Activated CD4-positive, alpha-beta T cell treated with anti-CD3 and anti-CD28 coated beads for 36 hours (primary cell): ENCODE results near the gene INTS13. TPM values are rescaled to one million over a fixed set of nuclear protein-coding genes. Genes with fewer than 3 reads are reported as not detected.
A peak's percentile ranks its signal among the peaks of the same experiment; 100 is the strongest.

Experiments used
- ATAC-seq: fragments of 200-7000 bp; cut with Tn5 transposase; one replicate; pipeline ENCODE4 v1.10.0; 2021; ENCODE audit warnings: mild to moderate bottlenecking, moderate library complexity
- CTCF ChIA-PET: fragments of 350-600 bp; sonication (Branson Sonifier 250); formaldehyde crosslinking; loops from one replicate; lab custom pipeline; 2021; ENCODE audit warnings: antibody characterized with exemption; lab: Charles Lee
- POLR2A ChIA-PET: fragments of 350-600 bp; sonication (Branson Sonifier 250); formaldehyde crosslinking; loops from one replicate; lab custom pipeline; 2021; ENCODE audit warnings: antibody characterized with exemption, inconsistent platforms; lab: Charles Lee
- DNase-seq: peaks from one replicate; pipeline ENCODE4 v3.0.0-alpha.2; 2020
- H3K27ac Mint-ChIP-seq: one replicate; pipeline ENCODE4 v1.8.0; 2021; ENCODE audit warnings: mixed read lengths
- H3K27me3 Mint-ChIP-seq: one replicate; pipeline ENCODE4 v1.8.0; 2021; ENCODE audit warnings: mixed read lengths
- H3K36me3 Mint-ChIP-seq: one replicate; pipeline ENCODE4 v1.8.0; 2021; ENCODE audit warnings: low read depth, mixed read lengths
- H3K4me1 Mint-ChIP-seq: one replicate; pipeline ENCODE4 v1.8.0; 2021; ENCODE audit warnings: mixed read lengths
- H3K4me3 Mint-ChIP-seq: one replicate; pipeline ENCODE4 v1.8.0; 2021; ENCODE audit warnings: mild to moderate bottlenecking, moderate library complexity, mixed read lengths
- H3K9me3 Mint-ChIP-seq: one replicate; pipeline ENCODE4 v1.8.0; 2021; ENCODE audit warnings: low read depth, mixed read lengths
- intact Hi-C, 2 experiments: fragments of 100-400 bp; cut with DNase I in 1 of 2; cut with micrococcal nuclease in 1 of 2; formaldehyde crosslinking; loops; one replicate each; pipeline versions ENCODE4 v1.14.2 to v1.15.1; 2022 to 2024; cut with DNase I, micrococcal nuclease
- total RNA-seq, 2 experiments: library from RNA; stranded (reverse); gene quantifications; one replicate each; pipeline ENCODE4 v1.2.3, GENCODE V29; 2021

INTS13 gene
- total RNA-seq, 2 experiments from 2014 or later, result 66.3 to 71.5 TPM

DNA sequence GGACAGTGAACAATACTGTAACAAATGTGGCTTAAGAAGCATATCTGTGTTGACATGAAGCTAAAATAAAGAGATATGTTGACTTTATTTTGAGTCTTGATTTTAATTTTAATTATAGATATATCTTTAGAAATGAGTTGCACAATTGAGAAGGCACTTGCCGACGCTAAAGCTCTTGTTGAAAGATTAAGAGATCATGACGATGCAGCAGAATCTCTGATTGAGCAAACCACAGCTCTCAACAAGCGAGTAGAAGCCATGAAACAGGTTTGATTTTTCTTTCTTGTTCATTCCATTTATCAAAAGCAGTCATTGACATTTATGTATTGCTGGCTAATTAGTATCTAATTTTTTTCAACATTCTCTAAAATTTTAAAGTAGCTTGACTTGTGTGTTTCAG is 16.2 kb upstream of the INTS13 start:
- no peak overlapping the region for H3K4me3 Mint-ChIP-seq
- ATAC-seq (no peak), DNase-seq (no peak)
- H3K27ac Mint-ChIP-seq, result no peak overlapping the region
- no peaks in the 10 kb centered on the region for H3K9me3 Mint-ChIP-seq
- H3K27me3 Mint-ChIP-seq, result no peaks in the 10 kb centered on the region
- intact Hi-C loops, result no loop called here
- peaks cover 29% of the 10 kb centered on the region for H3K36me3 Mint-ChIP-seq
- CTCF ChIA-PET, result interaction anchor here (1.3 to 4.1 kb wide), 4 partner anchors 11 to 121 kb away, joined by 4 to 15 read pairs (median 8); partner anchors contain the start of genes ITPR2 and TM7SF3
- H3K4me1 Mint-ChIP-seq, result peaks cover 33% of the 10 kb centered on the region
- POLR2A ChIA-PET, result no interaction called here

DNA sequence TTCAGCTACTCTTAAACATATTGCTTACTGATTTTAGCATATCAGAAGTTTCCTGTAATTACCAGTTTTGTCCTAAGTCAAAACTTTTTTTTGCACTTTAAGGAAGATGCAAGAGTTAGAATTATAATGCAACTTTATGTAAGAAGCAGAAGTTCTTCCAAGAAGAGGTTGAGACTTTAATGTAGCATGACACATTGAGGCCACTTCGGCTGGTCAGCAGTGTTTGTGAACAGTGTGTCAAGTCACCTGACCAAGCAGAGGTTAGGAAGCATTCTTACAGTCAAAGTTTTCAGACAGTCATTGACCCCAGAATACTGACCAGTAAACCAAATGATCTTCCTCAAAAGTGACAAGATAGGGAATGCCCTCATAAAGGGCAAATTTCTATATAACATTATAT is 15.7 kb upstream of the INTS13 start:
- ATAC-seq (peak; percentile 30), DNase-seq (no peak)
- Mint-ChIP-seq H3K36me3 (peaks cover 34% of the 10 kb centered on the region), H3K4me3 (no peak overlapping the region), H3K4me1 (peaks cover 36% of the 10 kb centered on the region), H3K27me3 (no peaks in the 10 kb centered on the region), H3K27ac (no peak overlapping the region), H3K9me3 (peaks cover 1% of the 10 kb centered on the region)
- intact Hi-C loops, result no loop called here
- CTCF ChIA-PET, result interaction anchor here (1.3 to 4.1 kb wide), 2 partner anchors 10 to 62 kb away, joined by 5 to 15 read pairs; partner anchors contain the start of gene TM7SF3
- POLR2A ChIA-PET, result no interaction called here

DNA sequence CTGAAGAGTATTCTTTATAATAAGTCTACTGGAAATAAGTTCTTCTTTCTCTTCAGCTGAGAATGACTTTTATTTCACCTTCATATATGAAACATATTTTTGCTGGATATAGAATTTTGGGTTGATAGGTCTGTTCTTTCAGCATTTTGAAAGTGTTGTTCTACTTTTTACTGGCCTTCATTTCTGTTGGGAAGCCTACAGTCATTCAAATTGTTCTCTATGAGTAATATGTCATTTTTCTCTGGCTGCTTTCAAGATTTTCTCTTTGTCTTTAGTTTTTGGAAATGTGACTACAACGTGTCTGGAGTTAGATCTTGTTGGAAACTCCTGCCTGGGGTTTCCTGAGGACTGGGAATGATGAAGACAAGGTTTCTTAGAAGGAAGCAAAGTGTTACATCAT is 10.5 kb upstream of the INTS13 start:
- ATAC-seq, result no peak
- H3K36me3 Mint-ChIP-seq, result peaks cover 42% of the 10 kb centered on the region
- peaks cover 11% of the 10 kb centered on the region for H3K9me3 Mint-ChIP-seq
- ChIA-PET CTCF (no interaction called here), POLR2A (no interaction called here)
- H3K4me3 Mint-ChIP-seq, result no peak overlapping the region
- H3K27me3 Mint-ChIP-seq, result no peaks in the 10 kb centered on the region
- H3K27ac Mint-ChIP-seq, result no peak overlapping the region
- intact Hi-C loops, result no loop called here
- DNase-seq, result no peak
- H3K4me1 Mint-ChIP-seq, result peaks cover 54% of the 10 kb centered on the region

DNA sequence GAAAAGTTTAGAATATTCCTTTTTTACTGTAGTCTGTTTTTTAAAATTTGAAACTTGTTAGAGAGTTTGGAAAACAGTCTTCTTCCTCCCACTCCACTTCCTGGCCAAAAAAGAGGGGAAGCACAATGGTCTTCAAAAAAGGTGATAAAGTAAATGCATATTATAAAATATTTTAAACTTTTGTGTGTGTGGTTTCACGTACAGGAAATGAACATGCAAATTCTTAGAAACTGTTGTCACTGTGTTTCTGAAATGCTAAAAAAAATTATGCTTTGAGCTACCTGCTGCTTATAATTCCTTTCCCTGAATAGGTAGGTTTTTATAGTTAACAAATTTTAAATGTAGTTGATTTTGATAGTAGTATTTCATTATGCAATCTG is 3.4 kb upstream of the INTS13 start:
- Mint-ChIP-seq H3K27ac (peak overlapping the region; percentile 93), H3K4me1 (peaks cover 50% of the 10 kb centered on the region), H3K27me3 (no peaks in the 10 kb centered on the region), H3K9me3 (peaks cover 4% of the 10 kb centered on the region), H3K36me3 (peaks cover 15% of the 10 kb centered on the region), H3K4me3 (peak overlapping the region; percentile 98)
- intact Hi-C loops, result loop anchor here (1.0 kb wide), 1 partner anchor 31 kb away; no protein-coding TSS in a partner anchor
- DNase-seq, result no peak
- no peak for ATAC-seq
- ChIA-PET POLR2A (no interaction called here), CTCF (interaction anchor here (1.5 kb wide), 1 partner anchor 31 kb away, joined by 4 read pairs; no protein-coding TSS in a partner anchor)

DNA sequence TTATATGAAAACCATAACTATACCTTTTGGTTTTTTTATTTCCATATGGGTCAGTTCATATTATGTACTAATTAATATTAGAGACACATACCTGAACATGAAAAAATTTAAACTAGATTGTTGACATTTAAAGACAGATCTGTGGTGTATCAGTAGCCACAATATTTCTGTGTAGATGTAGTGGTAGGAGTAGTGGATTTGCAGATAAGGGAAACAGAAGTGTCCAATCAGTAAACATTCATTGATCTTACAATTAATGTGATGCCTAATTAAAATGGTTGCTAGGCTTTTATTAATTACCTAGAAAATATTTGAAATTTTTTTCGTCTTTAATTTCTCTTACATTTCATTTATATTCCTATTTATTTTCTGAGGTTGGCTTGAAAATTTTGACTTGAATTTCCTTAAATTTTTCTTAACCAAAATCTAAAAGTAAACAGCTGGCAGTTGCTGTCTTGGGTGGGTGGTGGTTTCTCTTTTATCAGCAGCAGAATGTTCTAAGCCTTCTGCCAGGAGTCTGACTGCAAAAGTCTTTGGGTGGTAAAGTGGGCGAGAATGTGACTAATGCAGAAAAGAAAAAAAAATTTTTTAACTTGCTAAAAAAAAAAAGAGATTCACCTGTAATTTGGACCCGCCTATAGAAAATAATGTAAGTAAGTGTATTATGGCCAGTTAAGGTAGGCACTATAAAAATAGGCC is 2.9 kb upstream of the INTS13 start:
- H3K9me3 Mint-ChIP-seq, result no peaks in the 10 kb centered on the region
- H3K4me3 Mint-ChIP-seq, result peak overlapping the region; percentile 98
- peaks cover 51% of the 10 kb centered on the region for H3K4me1 Mint-ChIP-seq
- H3K36me3 Mint-ChIP-seq, result peaks cover 10% of the 10 kb centered on the region
- DNase-seq (peak; percentile 38), ATAC-seq (no peak)
- POLR2A ChIA-PET, result no interaction called here
- peak overlapping the region; percentile 93 for H3K27ac Mint-ChIP-seq
- no peaks in the 10 kb centered on the region for H3K27me3 Mint-ChIP-seq
- CTCF ChIA-PET, result interaction anchor here (1.5 kb wide), 1 partner anchor 31 kb away, joined by 4 read pairs; no protein-coding TSS in a partner anchor
- intact Hi-C loops, result loop anchor here (1.0 kb wide), 1 partner anchor 32 kb away; no protein-coding TSS in a partner anchor

DNA sequence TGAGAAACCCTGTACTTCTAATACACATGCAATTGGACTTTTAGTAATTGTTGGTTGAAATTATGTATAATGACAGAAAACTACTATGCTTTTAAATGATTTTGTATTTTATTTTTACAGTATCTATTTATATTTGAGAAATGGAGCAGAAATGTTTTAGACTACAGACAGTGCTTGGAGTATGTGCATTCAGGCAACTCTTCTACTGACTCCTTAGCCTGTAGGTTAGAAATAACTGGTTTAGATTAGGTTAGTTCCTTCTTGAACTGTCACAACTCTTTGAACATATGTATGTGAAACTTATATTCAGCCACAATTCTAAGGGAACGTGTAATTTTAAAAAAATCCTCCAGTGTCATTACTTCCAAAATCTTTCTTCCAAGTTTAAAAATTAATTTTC is 2.2 kb upstream of the INTS13 start:
- peaks cover 55% of the 10 kb centered on the region for H3K4me1 Mint-ChIP-seq
- CTCF ChIA-PET, result interaction anchor here (1.2 to 2.2 kb wide), 2 partner anchors 74 to 83 kb away, joined by 6 to 13 read pairs; partner anchors contain the start of genes MED21 and TM7SF3
- H3K27ac Mint-ChIP-seq, result peak overlapping the region; percentile 47
- DNase-seq, result no peak
- no peak for ATAC-seq
- H3K9me3 Mint-ChIP-seq, result no peaks in the 10 kb centered on the region
- peak overlapping the region; percentile 98 for H3K4me3 Mint-ChIP-seq
- intact Hi-C loops, result loop anchor here (1.0 to 10.0 kb wide), 7 partner anchors 7 to 1888 kb away; partner anchors contain the start of genes MED21 (in 1 of the 2) and MRPS35 (in 1 of the 2)
- H3K36me3 Mint-ChIP-seq, result peaks cover 14% of the 10 kb centered on the region
- no peaks in the 10 kb centered on the region for H3K27me3 Mint-ChIP-seq
- POLR2A ChIA-PET, result no interaction called here

DNA sequence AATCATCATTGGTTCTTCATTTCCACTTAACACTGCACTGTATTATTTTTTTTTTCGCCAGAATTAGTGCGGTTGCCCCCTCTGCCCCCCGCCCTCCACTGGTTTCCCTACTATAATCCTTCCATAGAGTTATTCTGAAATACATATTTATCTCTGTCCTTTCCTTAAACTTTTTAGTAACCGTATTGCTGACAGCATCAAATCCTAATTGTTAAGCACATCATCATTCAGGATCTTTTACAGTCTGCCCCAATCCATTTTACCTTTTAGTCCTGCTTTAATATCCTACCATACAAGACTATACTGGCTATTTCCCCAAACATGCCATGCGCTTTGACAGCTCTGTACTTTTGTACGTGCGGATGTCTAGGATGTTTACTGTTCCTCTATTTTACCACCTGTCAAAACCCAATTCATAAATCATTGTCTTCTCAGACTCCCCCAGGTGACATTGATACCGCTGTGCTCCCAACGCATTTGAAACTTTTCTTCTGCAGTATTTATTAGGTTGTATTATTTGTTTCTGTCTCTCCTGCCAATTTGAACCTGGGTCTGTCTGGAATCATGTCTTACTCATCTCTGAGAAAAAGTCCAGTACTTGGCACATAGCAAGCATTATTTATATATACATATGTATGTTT is 1.5 kb upstream of the INTS13 start:
- CTCF ChIA-PET, result interaction anchor here (1.2 to 2.2 kb wide), 2 partner anchors 75 to 83 kb away, joined by 6 to 13 read pairs; partner anchors contain the start of genes MED21 and TM7SF3
- H3K4me1 Mint-ChIP-seq, result peaks cover 58% of the 10 kb centered on the region

DNA sequence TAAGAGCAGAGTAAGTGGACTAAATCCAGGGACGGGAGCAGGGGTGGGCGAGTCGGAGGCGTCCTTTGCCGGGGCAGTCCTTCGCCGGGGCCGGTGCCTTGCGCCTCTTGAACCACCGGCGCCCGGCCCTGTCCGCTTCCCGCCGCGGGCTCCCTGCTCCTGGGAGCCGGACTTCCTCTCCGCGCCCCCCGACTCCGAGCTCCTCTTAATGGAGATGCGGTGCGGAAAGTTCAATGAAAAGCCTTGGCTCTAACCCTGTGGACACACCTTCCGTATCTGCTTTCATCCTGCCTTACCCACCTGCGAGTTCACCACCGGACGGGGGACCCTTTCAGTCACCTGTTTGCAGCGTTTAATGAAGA is 901 bp upstream of the INTS13 start:
- POLR2A ChIA-PET, result interaction anchor here (0.6 kb wide), 1 partner anchor 33 kb away, joined by 12 read pairs; no protein-coding TSS in a partner anchor
- peaks cover 17% of the 10 kb centered on the region for H3K36me3 Mint-ChIP-seq

More for the DNA sequence above, 1.5 kb upstream of the INTS13 start:
- peak overlapping the region; percentile 98 for H3K4me3 Mint-ChIP-seq
- H3K9me3 Mint-ChIP-seq, result no peaks in the 10 kb centered on the region
- H3K27me3 Mint-ChIP-seq, result no peaks in the 10 kb centered on the region
- H3K27ac Mint-ChIP-seq, result peak overlapping the region; percentile 99
- intact Hi-C loops, result loop anchor here (1.0 to 10.0 kb wide), 7 partner anchors 8 to 1887 kb away; partner anchors contain the start of genes MED21 (in 1 of the 2) and MRPS35 (in 1 of the 2)
- DNase-seq, result peak; percentile 18
- POLR2A ChIA-PET, result no interaction called here
- no peak for ATAC-seq
- peaks cover 20% of the 10 kb centered on the region for H3K36me3 Mint-ChIP-seq

DNA sequence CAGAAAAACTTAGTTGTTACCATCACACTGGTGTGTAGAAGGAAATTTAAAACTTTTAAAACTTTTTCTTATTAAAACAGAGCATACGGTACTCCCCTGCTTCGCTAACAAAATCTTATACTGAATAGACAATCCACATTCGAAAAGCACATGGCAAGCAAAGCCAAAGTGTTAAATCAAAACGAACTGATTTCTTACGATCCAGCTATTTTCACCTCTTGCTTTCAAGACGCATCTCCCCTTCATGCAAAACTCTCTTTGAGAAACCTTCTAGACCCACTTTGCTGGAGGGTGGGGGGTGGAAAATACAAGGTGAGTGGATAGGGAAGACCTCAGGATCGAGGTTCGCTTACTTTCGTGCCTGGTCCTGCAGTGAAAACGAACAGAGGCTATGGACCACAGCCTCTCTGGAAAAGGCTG is 328 bp downstream of the INTS13 start:
- peak overlapping the region; percentile 98 for H3K4me3 Mint-ChIP-seq
- peak overlapping the region; percentile 99 for H3K27ac Mint-ChIP-seq
- intact Hi-C loops, result loop anchor here (5.0 to 10.0 kb wide), 4 partner anchors 240 to 1885 kb away; partner anchors contain the start of gene MRPS35 (in 1 of the 2)
- peaks cover 25% of the 10 kb centered on the region for H3K36me3 Mint-ChIP-seq
- H3K4me1 Mint-ChIP-seq, result peaks cover 56% of the 10 kb centered on the region
- ChIA-PET POLR2A (interaction anchor here (0.6 kb wide), 1 partner anchor 92 kb away, joined by 3 read pairs; no protein-coding TSS in a partner anchor), CTCF (interaction anchor here (0.6 to 1.2 kb wide), 4 partner anchors 9 to 586 kb away, joined by 3 read pairs; no protein-coding TSS in a partner anchor)
- H3K9me3 Mint-ChIP-seq, result no peaks in the 10 kb centered on the region
- DNase-seq, result no peak
- ATAC-seq, result no peak
- H3K27me3 Mint-ChIP-seq, result no peaks in the 10 kb centered on the region

More for the DNA sequence above, 901 bp upstream of the INTS13 start:
- Mint-ChIP-seq H3K27ac (peak overlapping the region; percentile 99), H3K4me1 (peaks cover 57% of the 10 kb centered on the region), H3K9me3 (no peaks in the 10 kb centered on the region), H3K27me3 (no peaks in the 10 kb centered on the region), H3K4me3 (peak overlapping the region; percentile 98)
- CTCF ChIA-PET, result interaction anchor here (1.2 to 2.2 kb wide), 2 partner anchors 76 to 84 kb away, joined by 6 to 13 read pairs; partner anchors contain the start of genes MED21 and TM7SF3
- ATAC-seq (peak; percentile 6), DNase-seq (no peak)
- intact Hi-C loops, result loop anchor here (1.0 to 10.0 kb wide), 10 partner anchors 9 to 1886 kb away; partner anchors contain the start of genes ITPR2 (in 2 of the 2), TM7SF3 (in 2 of the 2), MED21 (in 1 of the 2) and MRPS35 (in 1 of the 2)

DNA sequence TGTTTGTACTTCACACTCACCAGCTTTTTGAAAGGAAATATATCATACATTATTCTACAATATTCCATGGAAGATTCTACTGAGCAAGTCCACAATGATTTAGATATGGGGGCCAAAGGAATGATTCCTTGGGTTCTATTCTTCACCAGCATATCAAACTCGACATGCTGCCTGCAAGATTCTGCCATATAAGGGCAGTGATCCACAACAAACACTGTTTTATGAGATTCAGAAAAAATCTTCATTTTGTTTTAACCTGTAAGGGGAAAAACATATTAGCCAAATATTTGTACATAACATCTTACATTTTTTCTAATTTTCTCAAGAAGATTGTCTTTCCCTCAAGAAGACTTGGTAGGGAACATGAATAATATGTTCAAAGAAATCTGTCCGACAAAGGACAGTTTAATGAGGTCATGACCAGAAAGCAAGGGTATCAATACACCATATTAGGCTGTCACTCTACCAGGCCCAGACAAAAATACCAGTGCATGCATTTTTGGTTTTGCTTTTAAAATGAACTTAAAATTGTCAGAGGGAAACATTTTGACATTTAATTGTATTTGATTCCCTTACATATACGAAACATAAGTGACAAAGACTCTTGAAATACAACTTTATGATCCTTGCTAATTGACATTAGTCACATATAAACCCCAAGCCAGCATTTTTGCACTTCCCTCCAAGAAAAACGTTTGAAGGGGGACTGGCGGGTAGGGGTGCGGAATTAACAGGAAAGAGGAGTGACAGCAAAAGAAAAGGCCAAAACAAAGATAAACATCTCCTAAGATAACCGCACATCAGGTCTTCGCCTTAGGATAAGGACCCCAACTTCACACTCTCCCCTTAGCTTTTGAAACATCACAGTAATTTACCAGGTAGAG is 980 bp downstream of the INTS13 start:
- no peaks in the 10 kb centered on the region for H3K9me3 Mint-ChIP-seq
- ChIA-PET CTCF (interaction anchor here (0.6 to 1.2 kb wide), 5 partner anchors 9 to 586 kb away, joined by 3 read pairs; no protein-coding TSS in a partner anchor), POLR2A (interaction anchor here (0.6 kb wide), 1 partner anchor 92 kb away, joined by 3 read pairs; no protein-coding TSS in a partner anchor)
- peak overlapping the region; percentile 98 for H3K4me3 Mint-ChIP-seq
- H3K4me1 Mint-ChIP-seq, result peaks cover 55% of the 10 kb centered on the region
- ATAC-seq (no peak), DNase-seq (peak; percentile 20)
- peaks cover 30% of the 10 kb centered on the region for H3K36me3 Mint-ChIP-seq
- H3K27me3 Mint-ChIP-seq, result no peaks in the 10 kb centered on the region
- intact Hi-C loops, result loop anchor here (1.0 to 10.0 kb wide), 5 partner anchors 240 to 1884 kb away; partner anchors contain the start of gene MRPS35 (in 1 of the 2)
- H3K27ac Mint-ChIP-seq, result peak overlapping the region; percentile 99
